Measurements from ENCODE around the gene KRT23. TPM values are rescaled to one million over a fixed set of nuclear protein-coding genes. Genes with fewer than 3 reads are reported as not detected.

The KRT23 gene
- total and polyA plus RNA-seq, 12 donors: 0.01 to 0.25 (median 0.21) TPM; not detected in 8

DNA sequence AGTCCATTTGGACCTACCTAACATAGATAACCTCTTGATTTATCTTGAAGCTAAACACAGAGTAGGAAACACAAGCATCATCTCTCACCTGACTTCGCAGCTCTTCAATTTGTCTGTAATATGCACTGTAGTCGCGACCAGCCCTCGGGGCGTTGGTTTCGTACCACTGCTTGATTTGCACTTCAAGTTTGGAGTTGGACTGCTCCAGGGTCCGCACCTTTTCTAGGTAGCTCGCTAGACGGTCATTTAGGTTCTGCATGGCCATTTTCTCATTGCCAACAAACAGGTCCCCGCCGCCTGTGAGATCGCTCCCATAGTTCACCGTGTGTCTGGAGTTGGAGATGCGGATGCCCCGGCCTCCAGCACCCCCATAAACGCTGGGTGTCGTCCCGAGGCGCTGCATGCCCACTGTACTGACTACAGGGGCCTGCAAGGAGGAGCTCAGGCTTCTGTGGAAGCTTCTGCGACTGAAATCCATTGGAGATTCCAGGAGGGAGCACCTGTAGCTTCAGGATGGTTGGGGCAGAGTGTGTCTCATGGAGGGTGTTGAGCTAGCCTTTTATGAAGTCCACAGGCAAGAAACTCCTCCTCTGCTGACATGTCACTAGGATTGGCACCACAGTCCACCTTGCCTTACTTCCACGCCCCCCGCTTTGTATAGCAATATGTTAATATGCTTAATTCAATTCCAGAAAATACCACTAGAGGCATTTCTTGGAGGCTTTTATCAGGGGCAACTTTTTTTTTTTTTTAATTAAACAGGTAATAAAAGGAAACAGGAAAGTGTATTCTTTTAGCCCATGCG, 52.5 kb downstream of the KRT23 start, which contains the start of gene KRT20:
KRT20 (minus strand) TSS at position 535 of the 805 bp plus-strand sequence; CDS start at position 478, 57 bp downstream.
- DNase-seq (no peak), ATAC-seq (no peak)
- peaks cover 0 to 42% (median 18%) of the 10 kb centered on the region in 7 donors for H3K27me3 ChIP-seq
- H3K4me3 ChIP-seq: no peak within 1 kb of the TSS
- H3K9me3 ChIP-seq: no peaks in the 10 kb centered on the region
- H3K27ac ChIP-seq: no peak within 1 kb of the TSS
- intact Hi-C loops (cut with DNase I): no loop called here
- TF ChIP-seq CTCF (IDR thresholded peaks at IDR 0.05): no peak
- WGBS, 2 donors: 90 to 91% methylated on average over 23 of the region's 23 CpGs
- no peaks in the 10 kb centered on the region for H3K36me3 ChIP-seq
- peaks cover 0 to 4% (median 0%) of the 10 kb centered on the region in 9 donors for H3K4me1 ChIP-seq

DNA sequence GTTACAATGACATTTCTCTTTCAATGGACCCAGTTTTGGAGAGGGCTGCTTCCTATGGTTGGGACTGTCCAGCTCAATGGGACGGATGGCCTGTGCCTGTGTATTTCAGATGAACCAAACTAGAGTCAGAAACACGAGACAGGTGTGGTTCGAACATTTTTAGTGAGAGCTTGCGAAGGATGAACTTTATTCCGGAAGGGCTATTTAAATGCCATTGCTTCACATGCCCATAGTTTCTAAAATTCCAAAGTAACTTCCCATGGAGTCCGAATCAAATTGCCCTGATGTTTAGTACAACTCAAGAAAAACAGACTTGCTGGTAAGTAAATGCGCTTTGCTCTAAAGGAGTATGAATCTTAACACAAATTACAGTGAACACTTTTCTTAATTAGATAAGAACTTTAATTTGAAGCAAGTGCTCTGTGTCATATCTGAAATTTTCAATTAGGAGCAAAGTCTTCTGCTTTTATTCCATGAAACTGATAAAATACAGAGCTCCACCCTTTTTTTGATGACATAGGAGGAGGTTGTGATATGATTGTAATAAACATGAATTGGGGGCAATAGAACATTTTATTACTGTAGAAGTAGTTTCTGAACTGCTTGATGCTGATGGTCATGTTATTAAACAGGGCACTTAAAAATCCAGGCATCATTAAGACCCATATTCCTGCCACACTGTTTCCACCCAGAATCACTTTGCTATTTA, 53.7 kb downstream of the KRT23 start:
- whole genome bisulfite sequencing, 2 donors: 93% methylated on average over 7 of the region's 7 CpGs
- TF ChIP-seq CTCF (IDR thresholded peaks at IDR 0.05): no peak
- intact Hi-C loops (cut with DNase I): no loop called here
- H3K4me1 ChIP-seq: no peaks in the 10 kb centered on the region
- no peaks in the 10 kb centered on the region for H3K9me3 ChIP-seq
- no peak overlapping the region for H3K27ac ChIP-seq
- ATAC-seq: no peak
- no peak for DNase-seq
- H3K4me3 ChIP-seq: no peak overlapping the region
- no peaks in the 10 kb centered on the region for H3K36me3 ChIP-seq
- peaks cover 0 to 31% (median 7%) of the 10 kb centered on the region in 7 donors for H3K27me3 ChIP-seq

- no peak overlapping the region for H3K4me3 ChIP-seq
- intact Hi-C loops (cut with DNase I): no loop called here
- no peaks in the 10 kb centered on the region for H3K4me1 ChIP-seq
- DNase-seq: no peak
- no peaks in the 10 kb centered on the region for H3K36me3 ChIP-seq
- no peaks in the 10 kb centered on the region for H3K9me3 ChIP-seq
- H3K27ac ChIP-seq: no peak overlapping the region
- no peak for ATAC-seq
- 85 to 88% methylated on average over 1 of the region's 1 CpG for WGBS, 2 donors
- no peak for TF ChIP-seq CTCF (IDR thresholded peaks at IDR 0.05)
- peaks cover 0 to 23% (median 7%) of the 10 kb centered on the region in 7 donors for H3K27me3 ChIP-seq
Measured at GRCh38 chr17:40883031-40883430, 54.4 kb downstream of the KRT23 start.

GRCh38 chr17:40879026-40879425, 58.4 kb downstream of the KRT23 start:
- Histone ChIP-seq H3K4me1 (no peaks in the 10 kb centered on the region), H3K4me3 (no peak overlapping the region), H3K27me3 (peaks cover 0 to 7% (median 0%) of the 10 kb centered on the region in 7 donors), H3K36me3 (no peaks in the 10 kb centered on the region), H3K27ac (no peak overlapping the region), H3K9me3 (no peaks in the 10 kb centered on the region)
- WGBS, 2 donors: 91 to 96% methylated on average over 1 of the region's 1 CpG
- DNase-seq (no peak), ATAC-seq (no peak)
- intact Hi-C loops (cut with DNase I): no loop called here
- TF ChIP-seq CTCF (IDR thresholded peaks at IDR 0.05): no peak

Measured in heart right ventricle (tissue), 16 donors.